H9 (cell line): ENCODE measurements around the gene FST. TPM values are rescaled to one million over a fixed set of nuclear protein-coding genes. Genes with fewer than 3 reads are reported as not detected.

Source experiments
- DNase-seq: peaks from one replicate; pipeline ENCODE4 v3.0.0-alpha.2; 2017
- H2AFZ ChIP-seq: one replicate; pipeline ENCODE4 v1.6.1; 2013; ENCODE audit warnings: mild to moderate bottlenecking, low read length, control low read depth, moderate library complexity
- H2AK5ac ChIP-seq: 2 replicates; pipeline ENCODE4 v1.6.1; 2013; ENCODE audit warnings: low read length, control low read depth, mixed read lengths; ENCODE audit not compliant: insufficient read length
- H2BK120ac ChIP-seq: one replicate; pipeline ENCODE4 v1.6.1; 2013; ENCODE audit warnings: low read depth, mild to moderate bottlenecking, low read length, control low read depth, inconsistent platforms; ENCODE audit not compliant: poor library complexity, severe bottlenecking
- H2BK12ac ChIP-seq: 2 replicates; pipeline ENCODE4 v1.6.1; 2013; ENCODE audit warnings: low read length, control low read depth, mixed read lengths, low read depth; ENCODE audit not compliant: insufficient read length
- H2BK15ac ChIP-seq: 2 replicates; pipeline ENCODE4 v1.6.1; 2013; ENCODE audit warnings: low read depth, low read length, control low read depth
- H2BK20ac ChIP-seq: one replicate; pipeline ENCODE4 v1.6.1; 2013; ENCODE audit warnings: low read depth, mild to moderate bottlenecking, low read length, control low read depth, inconsistent platforms; ENCODE audit not compliant: poor library complexity, severe bottlenecking
- H2BK5ac ChIP-seq: 2 replicates; pipeline ENCODE4 v1.6.1; 2013; ENCODE audit warnings: low read length, control low read depth, mixed read lengths; ENCODE audit not compliant: insufficient read length
- H3K14ac ChIP-seq: 2 replicates; pipeline ENCODE4 v1.6.1; 2013; ENCODE audit warnings: low read length, control low read depth; ENCODE audit not compliant: insufficient read depth
- H3K18ac ChIP-seq: 2 replicates; pipeline ENCODE4 v1.6.1; 2013; ENCODE audit warnings: low read depth, mild to moderate bottlenecking, mixed read lengths, low read length, control low read depth; ENCODE audit not compliant: insufficient read length
- H3K23ac ChIP-seq: 2 replicates; pipeline ENCODE4 v1.6.1; 2013; ENCODE audit warnings: low read length, control low read depth, mixed read lengths, low read depth; ENCODE audit not compliant: insufficient read length
- H3K23me2 ChIP-seq: 2 replicates; pipeline ENCODE4 v1.6.1; 2013; ENCODE audit warnings: low read depth, mild to moderate bottlenecking, mixed read lengths, low read length, control low read depth; ENCODE audit not compliant: insufficient read length, poor library complexity, severe bottlenecking
- H3K27ac ChIP-seq: 2 replicates; pipeline ENCODE4 v1.5.1; 2013; ENCODE audit warnings: low read length, control low read depth, mixed read lengths, low read depth; ENCODE audit not compliant: insufficient read length
- H3K27me3 ChIP-seq: 2 replicates; pipeline ENCODE4 v1.6.1; 2013; ENCODE audit warnings: low read length, control low read depth, inconsistent platforms; ENCODE audit not compliant: insufficient read depth
- H3K4ac ChIP-seq: 2 replicates; pipeline ENCODE4 v1.6.1; 2013; ENCODE audit warnings: low read depth, mild to moderate bottlenecking, control low read depth, inconsistent platforms, low read length, moderate library complexity
- H3K4me1 ChIP-seq: 2 replicates; pipeline ENCODE4 v1.6.1; 2013; ENCODE audit warnings: low read length, control low read depth, inconsistent platforms; ENCODE audit not compliant: insufficient read depth
- H3K4me2 ChIP-seq: 2 replicates; pipeline ENCODE4 v1.6.1; 2013; ENCODE audit warnings: low read length, control low read depth, mixed read lengths; ENCODE audit not compliant: insufficient read length, insufficient read depth
- H3K56ac ChIP-seq: 2 replicates; pipeline ENCODE4 v1.6.1; 2013; ENCODE audit warnings: low read depth, mild to moderate bottlenecking, mixed read lengths, low read length, control low read depth; ENCODE audit not compliant: insufficient read length
- H3K79me1 ChIP-seq: 2 replicates; pipeline ENCODE4 v1.6.1; 2013; ENCODE audit warnings: low read depth, mild to moderate bottlenecking, moderate library complexity, low read length, control low read depth, inconsistent platforms; ENCODE audit not compliant: insufficient read depth, poor library complexity, severe bottlenecking
- H3K79me2 ChIP-seq: 2 replicates; pipeline ENCODE4 v1.6.1; 2013; ENCODE audit warnings: low read length, control low read depth, inconsistent platforms; ENCODE audit not compliant: insufficient read depth
- H3K9ac ChIP-seq: 2 replicates; pipeline ENCODE4 v1.6.1; 2013; ENCODE audit warnings: low read length, control low read depth, mixed read lengths; ENCODE audit not compliant: insufficient read length; ENCODE audit errors: extremely low read depth
- H3K9me3 ChIP-seq: one replicate; pipeline ENCODE4 v1.6.1; 2013; ENCODE audit warnings: low read depth, low read length, inconsistent platforms; ENCODE audit not compliant: control insufficient read depth
- H3T11ph ChIP-seq: one replicate; pipeline ENCODE4 v1.6.1; 2013; ENCODE audit warnings: mild to moderate bottlenecking, low read length, control low read depth, inconsistent platforms
- H4K20me1 ChIP-seq: one replicate; pipeline ENCODE4 v1.6.1; 2013; ENCODE audit not compliant: control insufficient read depth, insufficient read length, insufficient read depth
- H4K5ac ChIP-seq: 2 replicates; pipeline ENCODE4 v1.6.1; 2013; ENCODE audit warnings: low read depth, mild to moderate bottlenecking, mixed read lengths, low read length, control low read depth; ENCODE audit not compliant: insufficient read length
- H4K8ac ChIP-seq: replicated peaks from 2 replicates; pipeline ENCODE4 v1.6.1; 2013; ENCODE audit warnings: low read length, control low read depth, mixed read lengths, low read depth; ENCODE audit not compliant: insufficient read length
- H4K91ac ChIP-seq: 2 replicates; pipeline ENCODE4 v1.6.1; 2013; ENCODE audit warnings: low read depth, mild to moderate bottlenecking, moderate library complexity, mixed read lengths, low read length, control low read depth; ENCODE audit not compliant: insufficient read length
- H3K27ac Mint-ChIP-seq, 3 experiments: 2 replicates in 2 of 3; 3 replicates in 1 of 3; pipeline ENCODE4 v1.8.0; 2020 to 2021; ENCODE audit warnings: mixed read lengths in 3 of 3, mild to moderate bottlenecking in 1 of 3, moderate library complexity in 1 of 3
- H3K27me3 Mint-ChIP-seq: 2 replicates; pipeline ENCODE4 v1.8.0; 2021; ENCODE audit warnings: low read depth, mild to moderate bottlenecking, moderate library complexity, mixed read lengths
- H3K36me3 Mint-ChIP-seq, 3 experiments: 2 replicates in 2 of 3; 3 replicates in 1 of 3; pipeline ENCODE4 v1.8.0; 2020 to 2021; ENCODE audit warnings: low read depth in 3 of 3, mixed read lengths in 3 of 3; ENCODE audit not compliant: insufficient read depth in 1 of 3
- H3K4me1 Mint-ChIP-seq, 2 experiments: 2 replicates each; pipeline ENCODE4 v1.8.0; 2020; ENCODE audit warnings: mixed read lengths in 2 of 2
- H3K4me3 Mint-ChIP-seq, 2 experiments: 2 replicates in 1 of 2; 3 replicates in 1 of 2; pipeline ENCODE4 v1.8.0; 2020 to 2021; ENCODE audit warnings: mild to moderate bottlenecking in 2 of 2, mixed read lengths in 2 of 2, moderate library complexity in 1 of 2
- H3K9me3 Mint-ChIP-seq, 2 experiments: 2 replicates in 1 of 2; 3 replicates in 1 of 2; pipeline ENCODE4 v1.8.0; 2020; ENCODE audit warnings: mild to moderate bottlenecking in 2 of 2, mixed read lengths in 2 of 2, moderate library complexity in 1 of 2
- WGBS: extraction: QIAGEN DNeasy Blood & Tissue Kit; methylation state at CpG from one replicate; pipeline ENCODE4 v1.1.7; 2013; ENCODE audit warnings: missing lambda C conversion rate, low lambda C conversion rate, mixed read lengths; ENCODE audit not compliant: insufficient read length; ENCODE audit errors: extremely low coverage; 5-methylcytosine and 5-hydroxymethylcytosine counted together
- total RNA-seq: library from RNA; stranded (reverse); gene quantifications from 2 replicates; pipeline ENCODE4 v1.2.1, GENCODE V29; 2021
- TF ChIP-seq, protein P1 (sequence below): fragments of 200-600 bp; sonication (generic); conservative IDR thresholded peaks from 3 replicates; pipeline ENCODE4 v1.8.0; 2021; ENCODE audit warnings: antibody characterized with exemption, mild to moderate bottlenecking

Gene FST
- total RNA-seq, 1 experiment from 2014 or later, result 111 TPM

DNA sequence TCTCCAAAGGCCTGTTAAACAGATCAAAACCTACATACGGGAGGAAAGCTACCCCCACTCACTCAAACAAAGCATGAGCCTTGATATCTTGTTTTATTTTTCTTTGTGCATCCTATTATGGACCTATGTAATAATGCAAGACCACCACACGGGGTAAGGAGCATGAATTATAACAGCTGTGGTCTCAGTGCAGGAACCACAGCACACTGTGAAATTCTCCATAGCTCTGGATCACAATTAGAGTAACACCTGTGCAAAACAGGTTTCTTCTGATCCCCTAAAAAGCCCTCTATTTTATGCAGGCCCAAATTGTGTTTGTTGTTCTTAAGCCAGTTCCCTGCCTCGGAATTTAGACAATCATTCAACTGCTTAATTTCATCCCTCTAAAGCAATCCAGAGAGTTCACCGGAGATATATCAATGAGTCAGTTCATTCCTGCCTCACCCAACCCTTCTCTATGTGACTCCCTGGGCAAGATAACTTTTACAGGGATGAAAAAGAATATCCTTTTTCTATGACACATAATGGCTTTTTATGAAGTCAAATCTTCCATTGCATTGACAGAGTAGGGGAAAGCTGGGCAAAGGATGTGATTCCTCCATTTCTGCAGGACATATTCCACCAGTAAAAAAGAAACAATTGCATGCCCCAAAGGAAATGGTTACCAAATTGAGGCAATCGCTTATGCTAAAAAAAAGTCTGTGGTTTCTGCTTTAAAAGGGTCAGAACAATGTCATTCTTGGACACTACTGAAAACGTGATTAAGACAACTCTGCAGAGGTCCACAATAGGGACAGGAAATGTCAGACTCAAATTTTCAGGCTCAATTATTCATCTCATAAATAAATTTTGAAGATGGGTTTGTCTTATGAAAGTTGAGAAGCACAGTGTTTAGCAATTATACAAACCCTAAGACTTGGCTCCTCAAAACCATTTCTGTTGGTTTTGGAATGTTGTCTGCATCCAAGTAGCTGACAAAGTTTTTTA lies 41.6 kb upstream of the FST start:
- H3T11ph ChIP-seq, result no peak overlapping the region
- H3K9me3 ChIP-seq, result no peaks in the 10 kb centered on the region
- H3K18ac ChIP-seq, result no peak overlapping the region
- Mint-ChIP-seq H3K27me3 (no peaks in the 10 kb centered on the region), H3K27ac (no peak overlapping the region), H3K9me3 (no peaks in the 10 kb centered on the region), H3K4me3 (no peak overlapping the region), H3K36me3 (no peaks in the 10 kb centered on the region), H3K4me1 (no peaks in the 10 kb centered on the region)
- H2AFZ ChIP-seq, result no peak overlapping the region
- H3K27ac ChIP-seq, result no peak overlapping the region
- no peak overlapping the region for H2BK5ac ChIP-seq
- no peak overlapping the region for H3K9ac ChIP-seq
- no peak overlapping the region for H2BK20ac ChIP-seq
- no peaks in the 10 kb centered on the region for H3K4me1 ChIP-seq
- no peak overlapping the region for H2AK5ac ChIP-seq
- H3K27me3 ChIP-seq, result no peaks in the 10 kb centered on the region
- no peak overlapping the region for H2BK12ac ChIP-seq
- no peak overlapping the region for H3K14ac ChIP-seq
- no peak overlapping the region for H3K4ac ChIP-seq
- no peaks in the 10 kb centered on the region for H3K23me2 ChIP-seq
- no peak for DNase-seq
- no peak overlapping the region for H4K8ac ChIP-seq
- no peaks in the 10 kb centered on the region for H3K79me2 ChIP-seq
- no CpG with 5 or more reads among the region's 6 CpGs for WGBS
- H4K5ac ChIP-seq, result no peak overlapping the region
- no peak overlapping the region for H2BK15ac ChIP-seq
- no peak overlapping the region for H2BK120ac ChIP-seq
- TF ChIP-seq, protein P1, sequence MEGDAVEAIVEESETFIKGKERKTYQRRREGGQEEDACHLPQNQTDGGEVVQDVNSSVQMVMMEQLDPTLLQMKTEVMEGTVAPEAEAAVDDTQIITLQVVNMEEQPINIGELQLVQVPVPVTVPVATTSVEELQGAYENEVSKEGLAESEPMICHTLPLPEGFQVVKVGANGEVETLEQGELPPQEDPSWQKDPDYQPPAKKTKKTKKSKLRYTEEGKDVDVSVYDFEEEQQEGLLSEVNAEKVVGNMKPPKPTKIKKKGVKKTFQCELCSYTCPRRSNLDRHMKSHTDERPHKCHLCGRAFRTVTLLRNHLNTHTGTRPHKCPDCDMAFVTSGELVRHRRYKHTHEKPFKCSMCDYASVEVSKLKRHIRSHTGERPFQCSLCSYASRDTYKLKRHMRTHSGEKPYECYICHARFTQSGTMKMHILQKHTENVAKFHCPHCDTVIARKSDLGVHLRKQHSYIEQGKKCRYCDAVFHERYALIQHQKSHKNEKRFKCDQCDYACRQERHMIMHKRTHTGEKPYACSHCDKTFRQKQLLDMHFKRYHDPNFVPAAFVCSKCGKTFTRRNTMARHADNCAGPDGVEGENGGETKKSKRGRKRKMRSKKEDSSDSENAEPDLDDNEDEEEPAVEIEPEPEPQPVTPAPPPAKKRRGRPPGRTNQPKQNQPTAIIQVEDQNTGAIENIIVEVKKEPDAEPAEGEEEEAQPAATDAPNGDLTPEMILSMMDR, result no peak
- no peak overlapping the region for H3K23ac ChIP-seq
- H3K79me1 ChIP-seq, result no peaks in the 10 kb centered on the region
- no peak overlapping the region for H4K91ac ChIP-seq
- H3K4me2 ChIP-seq, result no peak overlapping the region
- H4K20me1 ChIP-seq, result no peaks in the 10 kb centered on the region
- no peak overlapping the region for H3K56ac ChIP-seq
